ENCODE measurements around the gene OR1S2. TPM values are rescaled to one million over a fixed set of nuclear protein-coding genes. Genes with fewer than 3 reads are reported as not detected.
"Not testable (repeated sequence)": the region's sequence is repeated elsewhere in the genome, so short reads cannot be mapped to it uniquely, and the experiment has no call there.

The OR1S2 gene, protein sequence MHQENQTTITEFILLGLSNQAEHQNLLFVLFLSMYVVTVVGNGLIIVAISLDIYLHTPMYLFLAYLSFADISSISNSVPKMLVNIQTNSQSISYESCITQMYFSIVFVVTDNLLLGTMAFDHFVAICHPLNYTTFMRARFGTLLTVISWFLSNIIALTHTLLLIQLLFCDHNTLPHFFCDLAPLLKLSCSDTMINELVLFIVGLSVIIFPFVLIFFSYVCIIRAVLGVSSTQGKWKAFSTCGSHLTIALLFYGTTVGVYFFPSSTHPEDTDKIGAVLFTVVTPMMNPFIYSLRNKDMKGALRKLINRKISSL
- not detected for total RNA-seq

- DNase-seq (ENCODE audit: low spot score) (no peak), ATAC-seq (ENCODE audit: low FRiP score) (no peak)
- TF ChIP-seq CTCF (IDR thresholded peaks at IDR 0.05), result no peak
Observed at GRCh38 chr11:58204042-58204441, at the start of gene OR1S2. Gene OR1S2, minus strand, starts transcription at chr11:58204142. Its CDS starts 0 bp downstream, at chr11:58204142.

- no peak for DNase-seq (ENCODE audit: low spot score)
- no peak for TF ChIP-seq CTCF (IDR thresholded peaks at IDR 0.05)
- ATAC-seq (ENCODE audit: low FRiP score), result no peak
Observed at GRCh38 chr11:58243954-58244353, 40.0 kb upstream of the OR1S2 start.

DNA sequence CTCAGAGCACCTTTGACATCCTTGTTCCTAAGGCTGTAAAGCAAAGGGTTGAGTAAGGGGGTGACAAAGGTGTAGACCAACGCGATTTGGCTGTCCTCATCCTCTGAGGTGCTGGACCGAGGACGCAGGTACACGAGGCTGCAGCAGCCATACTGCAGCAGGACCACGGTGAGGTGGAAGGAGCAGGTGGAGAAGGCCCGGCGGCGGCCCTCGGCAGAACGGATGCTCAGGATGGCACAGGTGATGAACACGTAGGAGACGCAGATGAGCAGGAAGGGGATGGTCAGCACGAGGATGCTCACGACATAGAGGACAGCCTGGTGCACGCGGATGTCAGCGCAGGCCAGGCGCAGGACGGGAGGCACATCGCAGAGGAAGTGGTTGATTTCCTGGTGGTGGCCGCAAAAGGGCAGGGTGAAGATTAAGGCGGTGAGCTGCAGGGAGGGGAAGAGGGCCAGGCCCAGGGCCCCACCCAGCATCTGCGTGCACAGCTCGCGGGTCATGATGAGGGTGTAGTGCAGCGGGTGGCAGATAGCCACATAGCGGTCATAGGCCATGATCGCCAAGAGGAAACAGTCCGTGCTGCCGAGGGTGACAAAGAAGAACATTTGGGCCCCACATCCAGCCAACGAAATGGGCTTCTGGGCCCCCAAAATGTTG, 24.1 kb upstream of the OR1S2 start:
- ATAC-seq (ENCODE audit: low FRiP score), result no peak

GRCh38 chr11:58222721-58223120, 18.8 kb upstream of the OR1S2 start:
- ATAC-seq (ENCODE audit: low FRiP score), result no peak
- DNase-seq (ENCODE audit: low spot score), result no peak
- TF ChIP-seq CTCF (IDR thresholded peaks at IDR 0.05), result no peak

More for the DNA sequence above, 24.1 kb upstream of the OR1S2 start:
- no peak for TF ChIP-seq CTCF (IDR thresholded peaks at IDR 0.05)
- no peak for DNase-seq (ENCODE audit: low spot score)

DNA sequence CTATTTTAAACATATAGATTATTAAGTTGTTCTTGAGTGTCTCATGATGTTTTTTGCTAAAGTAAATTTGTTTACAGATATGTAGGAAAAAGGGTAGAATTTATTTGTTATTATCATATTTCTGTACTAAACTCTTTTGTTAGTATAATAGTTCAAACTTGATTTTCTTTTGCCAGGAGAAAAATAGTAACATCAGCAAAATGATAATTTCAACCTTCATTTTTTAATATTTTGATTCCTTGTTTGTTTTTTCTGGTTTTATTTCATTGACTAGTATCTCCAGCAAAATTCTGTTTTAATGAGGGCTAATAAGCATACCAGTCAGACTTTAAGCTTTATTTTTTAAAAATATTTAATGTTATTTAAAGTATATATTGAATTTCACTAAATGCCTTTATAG, 12.5 kb upstream of the OR1S2 start:
- ATAC-seq (ENCODE audit: low FRiP score), result no peak
- TF ChIP-seq CTCF (IDR thresholded peaks at IDR 0.05), result no peak

DNA sequence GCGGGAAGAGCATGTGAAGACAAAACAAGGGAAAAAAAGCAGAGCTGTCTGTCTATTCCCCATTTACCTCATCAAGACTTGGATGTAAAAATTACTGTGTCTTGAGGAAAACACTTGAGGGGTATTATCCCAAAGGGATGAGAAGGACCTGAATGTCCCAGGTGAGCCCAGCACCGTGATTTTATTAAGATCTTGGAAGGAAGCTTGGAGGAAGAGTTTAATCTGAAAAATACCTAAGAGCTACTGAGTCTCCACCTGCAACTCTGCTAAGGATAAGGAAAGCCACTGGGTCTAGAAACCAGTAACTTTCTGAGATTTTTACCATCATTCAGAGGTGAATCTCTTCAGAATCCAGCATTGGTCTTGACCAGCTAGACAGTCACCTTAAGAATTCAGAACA, 8.5 kb upstream of the OR1S2 start, which contains the start of gene OR1S1:
Gene OR1S1 (plus strand): TSS at position 301 of the 400 bp plus-strand sequence.
- not testable (repeated sequence) for ATAC-seq (ENCODE audit: low FRiP score); DNase-seq (ENCODE audit: low spot score)

More for the DNA sequence above, 12.5 kb upstream of the OR1S2 start:
- no peak for DNase-seq (ENCODE audit: low spot score)

DNA sequence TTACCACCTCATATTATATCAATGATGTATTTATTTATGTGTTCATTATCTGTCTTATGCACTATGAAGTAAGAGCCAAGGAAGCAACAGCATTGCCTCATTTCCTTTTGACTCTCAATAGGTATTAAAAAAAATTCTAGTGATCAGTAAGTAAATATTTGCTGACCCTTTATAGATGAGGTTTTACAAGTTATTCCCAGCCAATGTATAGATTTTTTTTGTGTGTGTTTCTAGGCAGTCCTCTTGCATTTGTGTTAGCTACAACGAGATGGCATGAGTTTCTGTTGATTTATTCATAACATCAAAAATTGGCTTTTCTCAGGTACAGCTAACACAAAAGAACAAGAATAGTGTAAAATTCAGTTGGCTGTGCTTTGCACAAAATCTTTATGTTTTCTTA, 4.7 kb downstream of the OR1S2 start:
- DNase-seq (ENCODE audit: low spot score) (no peak), ATAC-seq (ENCODE audit: low FRiP score) (no peak)
- no peak for TF ChIP-seq CTCF (IDR thresholded peaks at IDR 0.05)
